Measurements from ENCODE around the gene MYL10. TPM values are rescaled to one million over a fixed set of nuclear protein-coding genes. Genes with fewer than 3 reads are reported as not detected.

The MYL10 gene
- total and polyA plus RNA-seq, 2 of the 8 experiments (the other 6 are each of a cell fraction or from before 2014, with no cell fraction given): 0.18 TPM; not detected in 1

DNA sequence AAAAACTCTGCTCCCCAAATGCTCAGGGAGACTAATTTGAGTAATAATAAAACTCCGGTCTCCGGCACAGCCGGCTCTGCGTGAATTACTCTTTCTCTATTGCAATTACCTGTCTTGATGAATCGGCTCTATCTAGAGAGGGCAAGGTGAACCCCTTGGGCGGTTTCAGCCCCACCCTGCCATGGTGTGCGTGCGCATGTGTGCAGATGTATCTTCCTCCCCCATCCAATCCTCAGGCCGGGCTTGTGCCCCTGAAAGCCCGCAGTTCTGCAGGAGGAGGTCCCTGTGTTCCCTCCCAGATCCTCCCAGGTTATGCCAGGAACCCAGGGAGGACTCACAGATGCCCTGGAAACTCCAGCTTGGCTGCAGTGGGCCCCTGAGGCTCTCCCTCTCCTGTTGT, 48.3 kb upstream of the MYL10 start (continued):
- TF ChIP-seq SAP30 (IDR thresholded peaks at IDR 0.05; ENCODE audit: insufficient read depth, insufficient replicate concordance, low read length): no peak
